ENCODE data around the gene ATG7.

Gene ATG7

DNA sequence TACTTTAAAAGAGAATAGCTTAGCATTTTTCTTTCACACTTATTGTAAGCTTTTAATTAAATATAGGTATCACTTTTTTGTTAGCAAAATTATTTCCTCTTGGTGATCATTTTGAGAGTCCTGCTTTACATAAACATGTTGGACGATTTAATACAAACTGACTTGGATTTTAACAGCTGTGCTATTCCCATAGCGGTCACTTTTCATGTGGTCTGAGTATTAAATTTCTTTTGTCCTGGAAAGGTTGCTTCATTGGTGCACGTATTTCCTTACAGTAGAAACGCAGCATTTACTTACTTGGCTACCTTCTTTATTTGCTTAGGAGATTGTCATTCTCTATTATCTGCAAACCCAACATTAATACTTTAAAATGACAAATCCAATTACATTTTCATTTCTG lies 109.4 kb downstream of the ATG7 start:
- H3K27me3 ChIP-seq (ENCODE audit: control insufficient read depth in 3 of 3, insufficient read depth in 3 of 3, low read depth in 1 of 3, low read length in 3 of 3), result no peaks in the 10 kb centered on the region
- no peak overlapping the region for H3K9ac ChIP-seq (ENCODE audit: low read depth, low read length, poor library complexity)
- no peak overlapping the region for H3K4me3 ChIP-seq (ENCODE audit: low read length in 2 of 2)
- no peak overlapping the region for H2BK12ac ChIP-seq (ENCODE audit: low read length)
- no peaks in the 10 kb centered on the region for H3K9me3 ChIP-seq (replicated peaks in 1 of 2; ENCODE audit: control insufficient read depth in 2 of 2, insufficient read depth in 1 of 2, low read depth in 1 of 2, low read length in 2 of 2)
- no peak overlapping the region for H3K23ac ChIP-seq (ENCODE audit: low read depth, low read length, poor library complexity)
- no peak overlapping the region for H3K14ac ChIP-seq (ENCODE audit: low read length)
- no peak for DNase-seq (ENCODE audit: low spot score)
- H2AFZ ChIP-seq (ENCODE audit: low read length), result no peak overlapping the region
- H3K4ac ChIP-seq (ENCODE audit: low read length), result no peak overlapping the region
- H3K4me2 ChIP-seq (ENCODE audit: insufficient read depth, low read length, poor library complexity, severe bottlenecking), result no peak overlapping the region
- H3K79me1 ChIP-seq (ENCODE audit: low read depth, low read length), result no peaks in the 10 kb centered on the region
- no peak overlapping the region for H3K18ac ChIP-seq (ENCODE audit: low read length)
- no peak overlapping the region for H2BK120ac ChIP-seq (ENCODE audit: low read depth, low read length)
- H4K91ac ChIP-seq (ENCODE audit: low read depth, low read length, poor library complexity), result no peak overlapping the region
- H2BK5ac ChIP-seq (ENCODE audit: low read length), result no peak overlapping the region
- no peak overlapping the region for H2AK5ac ChIP-seq (ENCODE audit: low read depth, low read length)
- no peaks in the 10 kb centered on the region for H3K36me3 ChIP-seq (replicated peaks in 1 of 2; ENCODE audit: control insufficient read depth in 2 of 2, insufficient read depth in 2 of 2, low read length in 2 of 2)
- H3K4me1 ChIP-seq (ENCODE audit: control insufficient read depth in 2 of 2, insufficient read depth in 1 of 2, low read depth in 1 of 2, low read length in 2 of 2), result peaks cover 6 to 11% of the 10 kb centered on the region in 2 donors
- H4K8ac ChIP-seq (ENCODE audit: low read depth, low read length), result no peak overlapping the region
- no peak overlapping the region for H2BK15ac ChIP-seq (ENCODE audit: low read length)
- H3K27ac ChIP-seq (replicated peaks; ENCODE audit: low read length), result no peak overlapping the region
- no CpG with 5 or more reads among the region's 4 CpGs for WGBS, 2 donors (ENCODE audit: extremely low coverage in 2 of 2, insufficient read length in 2 of 2, insufficient replicate concordance in 1 of 2)

DNA sequence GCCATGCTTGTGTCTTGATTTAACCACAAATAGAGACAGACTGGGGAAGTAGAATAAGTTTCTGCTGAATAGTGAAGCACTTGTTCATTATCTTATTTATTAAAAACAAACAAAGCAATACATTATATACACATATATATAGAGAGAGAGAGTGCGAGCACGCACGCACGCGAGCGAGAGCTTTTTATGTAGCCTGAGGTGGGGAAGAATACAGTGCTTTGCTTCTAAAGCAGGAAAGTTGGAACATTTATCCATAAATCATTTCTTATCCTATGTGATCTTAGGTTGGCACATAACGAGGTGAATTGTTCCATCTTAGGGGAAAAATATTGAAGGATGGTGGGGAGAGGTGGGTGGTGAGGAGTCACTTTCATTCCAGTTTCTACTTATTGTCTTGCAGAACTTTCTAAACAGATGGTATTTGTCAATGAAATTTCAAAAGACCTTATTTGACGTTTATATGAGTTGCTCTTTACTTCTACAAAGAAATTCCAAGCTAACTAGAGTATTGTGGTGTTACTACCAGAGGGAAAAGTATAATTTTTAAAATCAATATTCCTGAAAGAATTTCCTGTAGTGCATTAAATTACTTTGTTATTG lies 110.0 kb downstream of the ATG7 start:
- no peak overlapping the region for H2BK5ac ChIP-seq (ENCODE audit: low read length)
- H2AFZ ChIP-seq (ENCODE audit: low read length), result no peak overlapping the region
- no peak overlapping the region for H3K27ac ChIP-seq (replicated peaks; ENCODE audit: low read length)
- H3K23ac ChIP-seq (ENCODE audit: low read depth, low read length, poor library complexity), result no peak overlapping the region
- no peaks in the 10 kb centered on the region for H3K36me3 ChIP-seq (replicated peaks in 1 of 2; ENCODE audit: control insufficient read depth in 2 of 2, insufficient read depth in 2 of 2, low read length in 2 of 2)
- no peak overlapping the region for H2AK5ac ChIP-seq (ENCODE audit: low read depth, low read length)
- H3K9ac ChIP-seq (ENCODE audit: low read depth, low read length, poor library complexity), result no peak overlapping the region
- no peaks in the 10 kb centered on the region for H3K79me1 ChIP-seq (ENCODE audit: low read depth, low read length)
- no peak overlapping the region for H3K4ac ChIP-seq (ENCODE audit: low read length)
- H2BK120ac ChIP-seq (ENCODE audit: low read depth, low read length), result no peak overlapping the region
- no peak for DNase-seq (ENCODE audit: low spot score)
- WGBS, 2 donors (ENCODE audit: extremely low coverage in 2 of 2, insufficient read length in 2 of 2, insufficient replicate concordance in 1 of 2), result no CpG with 5 or more reads among the region's 8 CpGs
- H3K18ac ChIP-seq (ENCODE audit: low read length), result no peak overlapping the region
- no peak overlapping the region for H3K4me3 ChIP-seq (ENCODE audit: low read length in 2 of 2)
- H3K27me3 ChIP-seq (ENCODE audit: control insufficient read depth in 3 of 3, insufficient read depth in 3 of 3, low read depth in 1 of 3, low read length in 3 of 3), result no peaks in the 10 kb centered on the region
- H2BK15ac ChIP-seq (ENCODE audit: low read length), result no peak overlapping the region
- H2BK12ac ChIP-seq (ENCODE audit: low read length), result no peak overlapping the region
- H3K4me1 ChIP-seq (ENCODE audit: control insufficient read depth in 2 of 2, insufficient read depth in 1 of 2, low read depth in 1 of 2, low read length in 2 of 2), result peaks cover 6 to 11% of the 10 kb centered on the region in 2 donors
- no peaks in the 10 kb centered on the region for H3K9me3 ChIP-seq (replicated peaks in 1 of 2; ENCODE audit: control insufficient read depth in 2 of 2, insufficient read depth in 1 of 2, low read depth in 1 of 2, low read length in 2 of 2)
- H4K8ac ChIP-seq (ENCODE audit: low read depth, low read length), result no peak overlapping the region
- no peak overlapping the region for H3K14ac ChIP-seq (ENCODE audit: low read length)
- no peak overlapping the region for H3K4me2 ChIP-seq (ENCODE audit: insufficient read depth, low read length, poor library complexity, severe bottlenecking)
- no peak overlapping the region for H4K91ac ChIP-seq (ENCODE audit: low read depth, low read length, poor library complexity)

DNA sequence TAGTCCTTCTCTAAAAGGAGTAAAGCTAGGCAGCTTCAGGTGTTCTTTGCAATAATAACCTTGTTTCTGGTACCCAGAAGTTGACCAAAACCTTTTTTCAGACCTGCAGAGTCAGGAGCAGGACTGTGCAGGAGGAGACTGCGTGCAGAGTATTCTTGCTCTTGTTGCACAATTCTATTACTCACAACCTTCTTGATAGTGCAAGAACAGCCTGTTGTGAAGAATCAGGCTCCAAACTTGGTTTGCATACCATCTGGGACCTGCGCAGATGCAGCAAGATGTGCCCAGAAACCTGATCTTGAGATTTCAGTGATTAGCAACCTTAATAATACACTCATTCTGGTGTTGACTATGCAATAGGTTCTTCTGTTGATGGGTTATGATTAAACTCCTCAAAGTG lies 111.9 kb downstream of the ATG7 start:
- no peak for DNase-seq (ENCODE audit: low spot score)
- no peak overlapping the region for H3K18ac ChIP-seq (ENCODE audit: low read length)
- no peaks in the 10 kb centered on the region for H3K27me3 ChIP-seq (ENCODE audit: control insufficient read depth in 3 of 3, insufficient read depth in 3 of 3, low read depth in 1 of 3, low read length in 3 of 3)
- H4K91ac ChIP-seq (ENCODE audit: low read depth, low read length, poor library complexity), result no peak overlapping the region
- WGBS, 2 donors (ENCODE audit: extremely low coverage in 2 of 2, insufficient read length in 2 of 2, insufficient replicate concordance in 1 of 2), result no CpG with 5 or more reads among the region's 2 CpGs
- H3K4me1 ChIP-seq (ENCODE audit: control insufficient read depth in 2 of 2, insufficient read depth in 1 of 2, low read depth in 1 of 2, low read length in 2 of 2), result peaks cover 6 to 11% of the 10 kb centered on the region in 2 donors
- no peak overlapping the region for H2BK5ac ChIP-seq (ENCODE audit: low read length)
- H2AFZ ChIP-seq (ENCODE audit: low read length), result no peak overlapping the region
- no peak overlapping the region for H3K4me2 ChIP-seq (ENCODE audit: insufficient read depth, low read length, poor library complexity, severe bottlenecking)
- H3K4me3 ChIP-seq (ENCODE audit: low read length in 2 of 2), result no peak overlapping the region
- H4K8ac ChIP-seq (ENCODE audit: low read depth, low read length), result no peak overlapping the region
- no peaks in the 10 kb centered on the region for H3K36me3 ChIP-seq (replicated peaks in 1 of 2; ENCODE audit: control insufficient read depth in 2 of 2, insufficient read depth in 2 of 2, low read length in 2 of 2)
- no peak overlapping the region for H3K23ac ChIP-seq (ENCODE audit: low read depth, low read length, poor library complexity)
- no peak overlapping the region for H3K14ac ChIP-seq (ENCODE audit: low read length)
- no peak overlapping the region for H3K4ac ChIP-seq (ENCODE audit: low read length)
- no peak overlapping the region for H2BK15ac ChIP-seq (ENCODE audit: low read length)
- H3K27ac ChIP-seq (replicated peaks; ENCODE audit: low read length), result no peak overlapping the region
- H3K79me1 ChIP-seq (ENCODE audit: low read depth, low read length), result no peaks in the 10 kb centered on the region
- no peak overlapping the region for H3K9ac ChIP-seq (ENCODE audit: low read depth, low read length, poor library complexity)
- H2BK12ac ChIP-seq (ENCODE audit: low read length), result no peak overlapping the region
- H3K9me3 ChIP-seq (replicated peaks in 1 of 2; ENCODE audit: control insufficient read depth in 2 of 2, insufficient read depth in 1 of 2, low read depth in 1 of 2, low read length in 2 of 2), result no peaks in the 10 kb centered on the region
- no peak overlapping the region for H2AK5ac ChIP-seq (ENCODE audit: low read depth, low read length)
- no peak overlapping the region for H2BK120ac ChIP-seq (ENCODE audit: low read depth, low read length)

DNA sequence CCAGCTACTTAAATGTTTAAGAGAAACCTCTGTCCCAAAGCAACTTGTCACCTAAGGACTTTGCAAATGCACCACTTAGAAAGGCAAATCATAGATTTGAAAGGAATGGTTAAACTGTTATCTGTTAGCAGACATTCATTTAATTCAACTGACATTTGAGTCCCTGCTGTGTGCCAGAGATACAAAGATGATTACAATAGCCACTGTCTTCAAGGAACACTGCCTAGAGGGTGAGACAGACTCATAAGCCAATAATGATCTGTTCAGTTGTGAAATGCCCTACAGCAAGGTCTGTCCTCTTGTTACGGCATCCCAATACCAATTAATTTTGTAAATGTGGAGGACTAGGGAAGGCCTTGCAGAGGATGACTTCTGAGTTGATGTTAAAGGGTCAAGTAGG lies 113.1 kb downstream of the ATG7 start:
- no peak overlapping the region for H3K27ac ChIP-seq (replicated peaks; ENCODE audit: low read length)

More for the DNA sequence above, 113.1 kb downstream of the ATG7 start:
- Histone ChIP-seq H2BK5ac (ENCODE audit: low read length) (no peak overlapping the region), H4K8ac (ENCODE audit: low read depth, low read length) (no peak overlapping the region), H3K9me3 (replicated peaks in 1 of 2; ENCODE audit: control insufficient read depth in 2 of 2, insufficient read depth in 1 of 2, low read depth in 1 of 2, low read length in 2 of 2) (no peaks in the 10 kb centered on the region), H3K36me3 (replicated peaks in 1 of 2; ENCODE audit: control insufficient read depth in 2 of 2, insufficient read depth in 2 of 2, low read length in 2 of 2) (no peaks in the 10 kb centered on the region), H3K4ac (ENCODE audit: low read length) (no peak overlapping the region), H3K4me3 (ENCODE audit: low read length in 2 of 2) (no peak overlapping the region), H2BK120ac (ENCODE audit: low read depth, low read length) (no peak overlapping the region), H3K4me2 (ENCODE audit: insufficient read depth, low read length, poor library complexity, severe bottlenecking) (no peak overlapping the region), H3K4me1 (ENCODE audit: control insufficient read depth in 2 of 2, insufficient read depth in 1 of 2, low read depth in 1 of 2, low read length in 2 of 2) (peaks cover 4% of the 10 kb centered on the region in 2 donors), H3K18ac (ENCODE audit: low read length) (no peak overlapping the region), H2BK12ac (ENCODE audit: low read length) (no peak overlapping the region), H2AFZ (ENCODE audit: low read length) (no peak overlapping the region), H3K79me1 (ENCODE audit: low read depth, low read length) (no peaks in the 10 kb centered on the region), H3K27me3 (ENCODE audit: control insufficient read depth in 3 of 3, insufficient read depth in 3 of 3, low read depth in 1 of 3, low read length in 3 of 3) (no peaks in the 10 kb centered on the region), H3K9ac (ENCODE audit: low read depth, low read length, poor library complexity) (no peak overlapping the region), H2BK15ac (ENCODE audit: low read length) (no peak overlapping the region), H3K23ac (ENCODE audit: low read depth, low read length, poor library complexity) (no peak overlapping the region), H2AK5ac (ENCODE audit: low read depth, low read length) (no peak overlapping the region), H3K14ac (ENCODE audit: low read length) (no peak overlapping the region), H4K91ac (ENCODE audit: low read depth, low read length, poor library complexity) (no peak overlapping the region)
- no CpG with 5 or more reads among the region's 1 CpG for whole genome bisulfite sequencing, 2 donors (ENCODE audit: extremely low coverage in 2 of 2, insufficient read length in 2 of 2, insufficient replicate concordance in 1 of 2)
- DNase-seq (ENCODE audit: low spot score), result no peak
